ENCODE measurements around the gene PDSS2. TPM values are rescaled to one million over a fixed set of nuclear protein-coding genes. Genes with fewer than 3 reads are reported as not detected.
"Not testable (repeated sequence)": the region's sequence is repeated elsewhere in the genome, so short reads cannot be mapped to it uniquely, and the experiment has no call there.

Gene PDSS2
- total RNA-seq, 2 donors from 2014 or later = 8.2 to 13.7 TPM

DNA sequence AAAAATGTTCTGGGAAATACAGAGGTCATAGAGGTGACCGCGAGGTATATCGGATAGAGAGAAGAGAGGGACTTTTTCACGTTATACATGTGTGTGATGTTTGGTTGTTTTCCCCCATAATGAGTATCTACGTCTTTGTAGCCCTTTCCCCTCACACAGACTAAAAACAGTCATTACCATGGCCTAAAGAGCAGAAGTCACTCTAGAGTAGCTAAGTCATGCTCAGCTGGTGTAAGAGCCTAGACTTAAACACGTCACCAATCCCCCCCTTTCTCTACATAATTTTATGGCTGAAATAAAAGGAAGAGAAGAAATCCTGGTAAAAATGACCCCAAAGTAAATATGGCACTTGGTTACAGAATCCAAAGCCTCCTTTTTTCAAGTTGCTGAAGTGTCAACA lies 338.1 kb downstream of the PDSS2 start:
- Mint-ChIP-seq H3K27ac (peak overlapping the region; percentile 77), H3K4me3 (no peak overlapping the region), H3K4me1 (peaks cover 42% of the 10 kb centered on the region), H3K36me3 (ENCODE audit: low read depth) (no peaks in the 10 kb centered on the region), H3K27me3 (ENCODE audit: insufficient read depth) (no peaks in the 10 kb centered on the region), H3K9me3 (no peaks in the 10 kb centered on the region)
- Histone ChIP-seq H3K4me3 (ENCODE audit: low read length) (no peak overlapping the region), H3K36me3 (ENCODE audit: control insufficient read depth, insufficient read depth, low read length) (no peaks in the 10 kb centered on the region), H3K9ac (ENCODE audit: extremely low read depth, low read length, poor library complexity, severe bottlenecking) (no peak overlapping the region), H3K9me3 (ENCODE audit: control insufficient read depth, low read length) (no peaks in the 10 kb centered on the region), H3K27ac (ENCODE audit: low read depth, low read length) (no peak overlapping the region), H3K4me1 (ENCODE audit: control insufficient read depth, insufficient read depth, low read length) (peaks cover 8% of the 10 kb centered on the region), H3K27me3 (ENCODE audit: control insufficient read depth, insufficient read depth, low read length, poor library complexity, severe bottlenecking) (no peaks in the 10 kb centered on the region)
- TF ChIP-seq, protein P1, sequence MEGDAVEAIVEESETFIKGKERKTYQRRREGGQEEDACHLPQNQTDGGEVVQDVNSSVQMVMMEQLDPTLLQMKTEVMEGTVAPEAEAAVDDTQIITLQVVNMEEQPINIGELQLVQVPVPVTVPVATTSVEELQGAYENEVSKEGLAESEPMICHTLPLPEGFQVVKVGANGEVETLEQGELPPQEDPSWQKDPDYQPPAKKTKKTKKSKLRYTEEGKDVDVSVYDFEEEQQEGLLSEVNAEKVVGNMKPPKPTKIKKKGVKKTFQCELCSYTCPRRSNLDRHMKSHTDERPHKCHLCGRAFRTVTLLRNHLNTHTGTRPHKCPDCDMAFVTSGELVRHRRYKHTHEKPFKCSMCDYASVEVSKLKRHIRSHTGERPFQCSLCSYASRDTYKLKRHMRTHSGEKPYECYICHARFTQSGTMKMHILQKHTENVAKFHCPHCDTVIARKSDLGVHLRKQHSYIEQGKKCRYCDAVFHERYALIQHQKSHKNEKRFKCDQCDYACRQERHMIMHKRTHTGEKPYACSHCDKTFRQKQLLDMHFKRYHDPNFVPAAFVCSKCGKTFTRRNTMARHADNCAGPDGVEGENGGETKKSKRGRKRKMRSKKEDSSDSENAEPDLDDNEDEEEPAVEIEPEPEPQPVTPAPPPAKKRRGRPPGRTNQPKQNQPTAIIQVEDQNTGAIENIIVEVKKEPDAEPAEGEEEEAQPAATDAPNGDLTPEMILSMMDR (conservative IDR thresholded peaks at IDR 0.05) = no peak
- no peak for DNase-seq
- WGBS, 2 experiments (ENCODE audit: insufficient coverage in 1 of 2, insufficient read length in 1 of 2) = 92 to 94% methylated on average over 3 to 6 of the region's 6 CpGs

DNA sequence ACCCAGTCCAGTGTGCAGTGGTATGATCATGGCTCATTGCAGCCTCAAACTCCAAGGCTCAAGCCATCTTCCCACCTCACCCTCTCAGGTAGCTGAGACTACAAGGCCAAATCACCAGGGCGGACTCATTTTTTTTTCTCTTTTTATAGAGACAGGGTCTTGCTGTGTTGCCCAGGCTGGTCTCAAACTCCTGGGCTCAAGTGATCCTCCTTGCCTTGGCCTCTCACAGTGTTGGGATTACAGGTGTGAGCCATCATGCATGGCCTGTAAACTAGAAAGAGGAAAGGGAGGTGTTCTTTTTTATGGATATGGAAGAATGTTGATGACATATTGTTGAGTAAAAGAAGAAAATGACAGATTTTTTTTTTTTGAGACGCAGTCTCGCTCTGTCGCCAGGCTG lies 339.0 kb downstream of the PDSS2 start:
- no peak overlapping the region for H3K27ac Mint-ChIP-seq
- no peaks in the 10 kb centered on the region for H3K36me3 ChIP-seq (ENCODE audit: control insufficient read depth, insufficient read depth, low read length)
- H3K4me3 Mint-ChIP-seq = no peak overlapping the region
- peak; percentile 19 for DNase-seq
- no peaks in the 10 kb centered on the region for H3K9me3 ChIP-seq (ENCODE audit: control insufficient read depth, low read length)
- WGBS, 2 experiments (ENCODE audit: insufficient coverage in 1 of 2, insufficient read length in 1 of 2) = 96% methylated on average over 4 of the region's 4 CpGs; no CpG with 5 or more reads in 1 of the 2 experiments
- H3K9ac ChIP-seq (ENCODE audit: extremely low read depth, low read length, poor library complexity, severe bottlenecking) = no peak overlapping the region
- TF ChIP-seq, protein P1 (conservative IDR thresholded peaks at IDR 0.05) = no peak
- peaks cover 8% of the 10 kb centered on the region for H3K4me1 ChIP-seq (ENCODE audit: control insufficient read depth, insufficient read depth, low read length)
- H3K9me3 Mint-ChIP-seq = no peaks in the 10 kb centered on the region
- no peaks in the 10 kb centered on the region for H3K36me3 Mint-ChIP-seq (ENCODE audit: low read depth)
- no peaks in the 10 kb centered on the region for H3K27me3 ChIP-seq (ENCODE audit: control insufficient read depth, insufficient read depth, low read length, poor library complexity, severe bottlenecking)
- H3K4me1 Mint-ChIP-seq = peaks cover 41% of the 10 kb centered on the region
- no peak overlapping the region for H3K4me3 ChIP-seq (ENCODE audit: low read length)
- H3K27ac ChIP-seq (ENCODE audit: low read depth, low read length) = no peak overlapping the region
- H3K27me3 Mint-ChIP-seq (ENCODE audit: insufficient read depth) = no peaks in the 10 kb centered on the region

DNA sequence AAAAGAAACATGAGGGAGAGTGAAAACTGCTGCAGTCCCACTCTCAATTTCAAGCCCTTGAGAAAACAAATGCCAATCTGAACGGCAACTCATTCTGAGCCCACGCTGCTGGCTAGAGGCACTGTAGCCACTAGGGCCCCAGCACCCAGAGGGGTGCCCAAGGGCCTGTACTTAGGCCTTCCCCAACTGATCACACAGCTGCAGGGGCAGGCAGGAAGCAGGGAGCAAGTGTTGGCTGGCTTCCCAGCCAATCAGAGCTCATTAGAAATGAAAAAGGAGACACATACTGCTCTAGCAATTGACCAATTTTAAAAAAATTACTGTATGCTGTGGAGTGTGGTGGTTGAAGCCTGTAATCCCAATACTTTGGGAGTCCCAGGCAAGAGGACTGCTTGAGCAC lies 340.4 kb downstream of the PDSS2 start:
- Histone ChIP-seq H3K4me3 (ENCODE audit: low read length) (no peak overlapping the region), H3K4me1 (ENCODE audit: control insufficient read depth, insufficient read depth, low read length) (peaks cover 8% of the 10 kb centered on the region), H3K27ac (ENCODE audit: low read depth, low read length) (no peak overlapping the region), H3K36me3 (ENCODE audit: control insufficient read depth, insufficient read depth, low read length) (no peaks in the 10 kb centered on the region), H3K9ac (ENCODE audit: extremely low read depth, low read length, poor library complexity, severe bottlenecking) (no peak overlapping the region), H3K27me3 (ENCODE audit: control insufficient read depth, insufficient read depth, low read length, poor library complexity, severe bottlenecking) (no peaks in the 10 kb centered on the region), H3K9me3 (ENCODE audit: control insufficient read depth, low read length) (no peaks in the 10 kb centered on the region)
- Mint-ChIP-seq H3K4me3 (no peak overlapping the region), H3K4me1 (peaks cover 32% of the 10 kb centered on the region), H3K27ac (peak overlapping the region; percentile 52), H3K9me3 (no peaks in the 10 kb centered on the region), H3K36me3 (ENCODE audit: low read depth) (no peaks in the 10 kb centered on the region), H3K27me3 (ENCODE audit: insufficient read depth) (no peaks in the 10 kb centered on the region)
- peak; percentile 71 for DNase-seq
- WGBS, 2 experiments (ENCODE audit: insufficient coverage in 1 of 2, insufficient read length in 1 of 2) = 79 to 90% methylated on average over 2 of the region's 2 CpGs
- TF ChIP-seq, protein P1 (conservative IDR thresholded peaks at IDR 0.05) = peak; percentile 24

DNA sequence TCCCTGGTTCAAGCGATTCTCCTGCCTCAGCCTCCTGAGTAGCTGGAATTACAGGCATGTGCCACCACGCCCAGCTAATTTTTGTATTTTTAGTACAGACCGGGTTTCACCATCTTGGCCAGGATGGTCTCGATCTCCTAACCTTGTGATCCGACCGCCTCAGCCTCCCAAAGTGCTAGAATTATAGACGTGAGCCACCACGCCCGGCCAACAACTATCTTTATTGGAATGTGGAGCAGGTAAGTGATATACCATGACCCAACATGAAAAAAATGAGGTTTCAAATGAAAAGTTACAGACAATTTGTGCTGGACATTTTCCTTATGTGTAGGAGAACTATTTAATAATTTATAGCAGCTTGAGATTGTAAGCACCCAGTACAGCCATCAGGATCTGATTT lies 340.8 kb downstream of the PDSS2 start:
- 92 to 94% methylated on average over 9 of the region's 9 CpGs for WGBS, 2 experiments (ENCODE audit: insufficient coverage in 1 of 2, insufficient read length in 1 of 2)
- H3K36me3 Mint-ChIP-seq (ENCODE audit: low read depth); H3K9ac ChIP-seq (ENCODE audit: extremely low read depth, low read length, poor library complexity, severe bottlenecking); H3K4me3 Mint-ChIP-seq; H3K27ac Mint-ChIP-seq; H3K27me3 Mint-ChIP-seq (ENCODE audit: insufficient read depth); H3K27ac ChIP-seq (ENCODE audit: low read depth, low read length); H3K4me3 ChIP-seq (ENCODE audit: low read length); H3K36me3 ChIP-seq (ENCODE audit: control insufficient read depth, insufficient read depth, low read length); H3K27me3 ChIP-seq (ENCODE audit: control insufficient read depth, insufficient read depth, low read length, poor library complexity, severe bottlenecking); H3K9me3 Mint-ChIP-seq; H3K9me3 ChIP-seq (ENCODE audit: control insufficient read depth, low read length): not testable (repeated sequence)
- DNase-seq = peak; percentile 35
- peaks cover 10% of the 10 kb centered on the region for H3K4me1 ChIP-seq (ENCODE audit: control insufficient read depth, insufficient read depth, low read length)
- H3K4me1 Mint-ChIP-seq = peaks cover 36% of the 10 kb centered on the region
